Measurements from ENCODE around the gene SPATS2.

DNA sequence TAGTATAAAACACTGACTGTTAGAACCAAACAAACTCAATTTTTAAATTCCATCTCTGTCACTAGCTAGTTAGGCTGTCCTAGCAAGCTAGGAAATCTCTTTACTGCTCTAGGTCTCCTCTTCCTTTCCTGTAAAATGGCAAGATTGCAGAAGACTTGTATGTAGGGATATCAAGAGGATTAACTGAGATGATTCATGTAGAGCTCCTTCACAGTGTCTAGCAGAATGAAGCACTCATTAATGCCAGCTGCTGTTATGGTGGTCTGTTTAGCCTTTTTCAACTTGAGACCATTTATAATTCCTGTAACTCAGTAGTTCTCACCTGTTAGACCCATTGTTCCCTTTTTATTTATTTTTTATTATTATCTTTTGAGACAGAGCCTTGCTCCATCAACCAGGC lies 103.7 kb downstream of the SPATS2 start:
- TF ChIP-seq, protein P1, sequence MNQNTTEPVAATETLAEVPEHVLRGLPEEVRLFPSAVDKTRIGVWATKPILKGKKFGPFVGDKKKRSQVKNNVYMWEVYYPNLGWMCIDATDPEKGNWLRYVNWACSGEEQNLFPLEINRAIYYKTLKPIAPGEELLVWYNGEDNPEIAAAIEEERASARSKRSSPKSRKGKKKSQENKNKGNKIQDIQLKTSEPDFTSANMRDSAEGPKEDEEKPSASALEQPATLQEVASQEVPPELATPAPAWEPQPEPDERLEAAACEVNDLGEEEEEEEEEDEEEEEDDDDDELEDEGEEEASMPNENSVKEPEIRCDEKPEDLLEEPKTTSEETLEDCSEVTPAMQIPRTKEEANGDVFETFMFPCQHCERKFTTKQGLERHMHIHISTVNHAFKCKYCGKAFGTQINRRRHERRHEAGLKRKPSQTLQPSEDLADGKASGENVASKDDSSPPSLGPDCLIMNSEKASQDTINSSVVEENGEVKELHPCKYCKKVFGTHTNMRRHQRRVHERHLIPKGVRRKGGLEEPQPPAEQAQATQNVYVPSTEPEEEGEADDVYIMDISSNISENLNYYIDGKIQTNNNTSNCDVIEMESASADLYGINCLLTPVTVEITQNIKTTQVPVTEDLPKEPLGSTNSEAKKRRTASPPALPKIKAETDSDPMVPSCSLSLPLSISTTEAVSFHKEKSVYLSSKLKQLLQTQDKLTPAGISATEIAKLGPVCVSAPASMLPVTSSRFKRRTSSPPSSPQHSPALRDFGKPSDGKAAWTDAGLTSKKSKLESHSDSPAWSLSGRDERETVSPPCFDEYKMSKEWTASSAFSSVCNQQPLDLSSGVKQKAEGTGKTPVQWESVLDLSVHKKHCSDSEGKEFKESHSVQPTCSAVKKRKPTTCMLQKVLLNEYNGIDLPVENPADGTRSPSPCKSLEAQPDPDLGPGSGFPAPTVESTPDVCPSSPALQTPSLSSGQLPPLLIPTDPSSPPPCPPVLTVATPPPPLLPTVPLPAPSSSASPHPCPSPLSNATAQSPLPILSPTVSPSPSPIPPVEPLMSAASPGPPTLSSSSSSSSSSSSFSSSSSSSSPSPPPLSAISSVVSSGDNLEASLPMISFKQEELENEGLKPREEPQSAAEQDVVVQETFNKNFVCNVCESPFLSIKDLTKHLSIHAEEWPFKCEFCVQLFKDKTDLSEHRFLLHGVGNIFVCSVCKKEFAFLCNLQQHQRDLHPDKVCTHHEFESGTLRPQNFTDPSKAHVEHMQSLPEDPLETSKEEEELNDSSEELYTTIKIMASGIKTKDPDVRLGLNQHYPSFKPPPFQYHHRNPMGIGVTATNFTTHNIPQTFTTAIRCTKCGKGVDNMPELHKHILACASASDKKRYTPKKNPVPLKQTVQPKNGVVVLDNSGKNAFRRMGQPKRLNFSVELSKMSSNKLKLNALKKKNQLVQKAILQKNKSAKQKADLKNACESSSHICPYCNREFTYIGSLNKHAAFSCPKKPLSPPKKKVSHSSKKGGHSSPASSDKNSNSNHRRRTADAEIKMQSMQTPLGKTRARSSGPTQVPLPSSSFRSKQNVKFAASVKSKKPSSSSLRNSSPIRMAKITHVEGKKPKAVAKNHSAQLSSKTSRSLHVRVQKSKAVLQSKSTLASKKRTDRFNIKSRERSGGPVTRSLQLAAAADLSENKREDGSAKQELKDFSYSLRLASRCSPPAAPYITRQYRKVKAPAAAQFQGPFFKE (tag by site-specific recombination; IDR thresholded peaks at IDR 0.05; ENCODE audit: borderline replicate concordance), result no peak
- TF ChIP-seq REPIN1 (tag by site-specific recombination; IDR thresholded peaks at IDR 0.05; ENCODE audit: low read depth), result no peak
- no peak for TF ChIP-seq ZNF510 (tag by site-specific recombination; IDR thresholded peaks at IDR 0.05; ENCODE audit: insufficient replicate concordance)
- no peak for TF ChIP-seq ZNF473 (tag by site-specific recombination; IDR thresholded peaks at IDR 0.05)
- TF ChIP-seq ZFP37 (tag by site-specific recombination; IDR thresholded peaks at IDR 0.05), result no peak
